HUDEP-2 (cell line): ENCODE results near the gene KCNJ15.

Source experiments
- DNase-seq, 76 experiments: peaks; one replicate each; lab custom pipeline; 2025; ENCODE audit not compliant: unreplicated experiment in 76 of 76; lab: John Stamatoyannopoulos, UW

The KCNJ15 gene

DNA sequence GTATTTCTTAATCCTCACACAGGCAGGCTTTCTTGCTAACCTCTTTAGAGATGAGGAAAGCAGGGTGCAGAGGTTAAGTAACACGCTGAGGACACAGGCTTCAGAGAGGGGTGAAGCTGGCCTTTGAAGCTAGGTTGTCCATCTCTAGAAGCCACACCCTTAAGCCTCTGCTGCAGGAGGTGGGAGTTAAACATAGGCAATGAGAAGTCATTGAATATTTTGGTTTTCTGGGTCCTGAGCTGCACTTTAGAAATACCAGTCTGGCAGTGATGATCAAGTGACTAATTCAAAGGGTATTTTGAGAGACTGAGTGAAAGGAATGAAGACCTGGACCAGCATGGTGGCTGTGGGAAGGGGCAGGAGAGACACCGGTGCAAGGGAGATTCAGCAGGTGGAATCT lies 9.9 kb downstream of the KCNJ15 start:
- no peak for DNase-seq

GRCh38 chr21:38267136-38267755 lies 10.5 kb downstream of the KCNJ15 start:
- DNase-seq = no peak

DNA sequence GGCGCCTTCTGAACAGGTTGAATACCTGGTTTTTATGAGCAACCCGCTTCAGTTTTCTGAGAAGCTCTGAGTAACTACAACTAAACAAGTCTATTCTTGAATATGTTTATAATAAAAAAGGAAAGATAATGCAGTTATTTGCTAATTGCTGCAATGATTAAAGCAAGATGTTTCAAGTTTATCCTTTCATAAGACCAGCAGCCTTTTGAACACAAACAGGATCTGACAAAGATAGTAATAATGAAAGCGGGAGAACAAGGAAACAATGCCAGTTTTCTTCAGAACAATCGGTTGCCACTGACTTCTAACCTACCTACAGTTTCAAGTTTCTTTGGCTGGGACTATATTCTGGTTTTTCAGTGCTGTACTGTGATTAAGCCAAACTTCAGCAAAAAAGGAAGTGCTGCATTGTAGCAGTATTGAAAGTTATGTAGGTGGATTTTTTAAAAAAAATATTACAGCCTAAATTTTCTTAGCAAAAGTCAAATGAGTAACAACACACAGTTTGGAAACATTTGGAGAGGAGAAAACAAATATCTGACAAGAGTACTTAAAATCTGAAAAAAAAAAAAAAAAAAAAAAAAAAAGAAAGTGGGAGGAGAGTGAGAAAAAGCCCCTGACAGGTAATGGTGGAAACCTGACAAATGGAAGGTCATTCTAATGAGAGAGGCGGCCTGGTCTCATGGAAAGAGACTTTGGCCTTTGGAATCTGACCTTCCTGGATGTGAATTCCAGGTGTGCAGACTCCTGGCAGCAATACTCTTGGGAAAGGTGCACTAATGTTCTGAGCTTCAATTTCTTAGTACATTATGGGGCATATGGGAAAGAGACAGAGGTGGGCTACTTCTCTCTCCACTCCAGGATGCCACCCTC lies 11.4 kb downstream of the KCNJ15 start:
- no peak for DNase-seq

DNA sequence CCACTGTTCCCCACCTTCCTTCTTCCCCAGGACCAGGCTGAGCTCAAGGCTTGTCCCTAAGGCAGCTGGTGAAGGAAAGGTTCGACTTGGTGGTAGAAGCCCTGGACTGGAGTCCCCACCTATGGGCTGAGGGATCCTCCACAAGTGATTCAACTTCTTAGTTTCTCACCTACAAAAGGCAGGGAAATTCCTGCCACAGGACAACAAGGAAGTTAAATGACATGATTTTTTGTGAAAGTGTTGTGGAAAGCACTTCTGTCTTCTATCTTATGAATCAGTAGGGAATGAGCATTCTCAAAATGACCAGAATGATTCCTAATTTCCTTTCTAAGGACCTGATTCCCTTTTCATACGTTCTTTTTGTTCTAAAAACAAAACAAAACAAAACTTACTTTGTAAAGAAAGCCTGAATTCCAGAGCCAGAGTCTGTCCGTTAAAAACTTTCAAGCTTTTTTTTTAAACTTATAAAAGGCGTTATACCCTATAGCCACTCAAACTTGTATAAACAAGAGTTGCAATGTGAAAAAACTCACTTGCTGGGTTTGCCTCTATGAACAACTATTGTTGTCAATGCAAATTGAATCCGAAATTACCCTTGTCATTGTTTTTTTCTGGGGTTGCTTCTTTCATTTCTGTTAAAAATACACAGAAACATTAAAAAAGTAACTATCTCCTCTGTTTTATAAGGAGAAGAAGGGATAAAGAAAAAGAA lies 12.2 kb downstream of the KCNJ15 start:
- DNase-seq = no peak

GRCh38 chr21:38269576-38269936 lies 12.8 kb downstream of the KCNJ15 start:
- DNase-seq = no peak

GRCh38 chr21:38272215-38272614 lies 15.4 kb downstream of the KCNJ15 start:
- DNase-seq = no peak

DNA sequence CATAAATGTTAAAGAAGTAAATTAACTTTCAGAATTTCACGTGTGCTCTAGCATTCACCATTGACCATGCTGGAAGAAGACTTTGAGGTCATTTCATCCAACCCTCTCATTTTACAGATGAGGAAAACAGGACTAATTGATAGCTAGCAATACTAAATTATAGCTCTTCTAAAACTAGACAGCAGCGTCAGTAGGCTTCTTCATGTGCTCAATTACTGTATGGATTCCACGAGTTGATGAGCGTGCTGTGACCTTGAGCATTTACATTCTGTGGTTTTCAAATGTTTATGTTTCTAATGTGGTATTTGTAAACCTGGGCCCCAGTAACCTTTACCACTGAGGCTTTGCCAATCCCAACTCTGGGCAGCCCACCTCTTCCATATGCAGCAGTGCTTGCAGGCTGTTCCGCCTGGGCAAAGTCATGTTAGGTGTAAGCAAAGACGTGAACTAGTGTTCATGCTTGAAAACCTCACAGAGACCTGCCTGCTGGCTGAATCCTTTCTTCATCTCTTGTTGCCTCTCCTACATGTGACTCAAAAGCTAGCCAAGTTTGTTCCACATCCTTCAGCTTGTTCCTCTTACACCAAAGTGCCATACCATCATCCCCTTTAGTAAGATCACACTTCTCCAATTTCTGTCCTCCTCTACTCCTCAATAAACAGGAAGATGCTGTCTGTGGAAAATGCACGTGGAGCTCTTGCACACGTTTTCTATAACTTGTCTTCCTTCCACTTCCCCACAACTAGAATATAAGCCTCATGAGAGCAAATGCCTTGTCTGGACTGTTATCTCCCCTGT lies 17.2 kb downstream of the KCNJ15 start:
- DNase-seq = no peak

DNA sequence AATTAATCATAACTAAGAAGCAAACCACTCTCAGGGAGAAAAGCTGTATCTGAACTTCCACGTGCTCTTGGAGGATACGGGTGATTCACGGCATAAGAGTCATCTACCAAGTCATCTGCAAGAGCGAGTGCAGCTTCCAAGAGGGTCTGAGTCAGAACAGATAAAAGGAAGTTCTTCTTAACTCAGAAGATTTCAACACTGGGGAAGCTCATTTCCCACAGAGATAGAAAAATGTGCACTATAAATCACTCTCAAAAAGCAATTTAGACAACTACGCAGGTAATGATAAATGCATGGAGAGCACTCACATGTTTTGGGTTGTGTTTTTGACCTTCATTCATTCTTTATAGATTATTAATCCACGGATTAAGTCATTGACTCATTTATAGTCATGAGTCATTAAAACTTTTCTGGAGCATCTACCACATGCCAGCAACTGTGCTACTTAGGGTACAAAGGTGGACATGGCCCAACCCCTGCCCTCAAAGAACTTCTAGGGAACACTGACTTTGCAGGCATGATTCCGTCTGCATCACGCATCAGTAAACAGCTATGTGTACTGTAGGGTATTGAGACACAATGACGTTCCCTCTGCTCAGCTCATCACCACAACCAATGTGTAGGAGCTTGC lies 20.8 kb downstream of the KCNJ15 start:
- DNase-seq = peak in 10 of 76 experiments; percentile 7 to 53 (median 34)

DNA sequence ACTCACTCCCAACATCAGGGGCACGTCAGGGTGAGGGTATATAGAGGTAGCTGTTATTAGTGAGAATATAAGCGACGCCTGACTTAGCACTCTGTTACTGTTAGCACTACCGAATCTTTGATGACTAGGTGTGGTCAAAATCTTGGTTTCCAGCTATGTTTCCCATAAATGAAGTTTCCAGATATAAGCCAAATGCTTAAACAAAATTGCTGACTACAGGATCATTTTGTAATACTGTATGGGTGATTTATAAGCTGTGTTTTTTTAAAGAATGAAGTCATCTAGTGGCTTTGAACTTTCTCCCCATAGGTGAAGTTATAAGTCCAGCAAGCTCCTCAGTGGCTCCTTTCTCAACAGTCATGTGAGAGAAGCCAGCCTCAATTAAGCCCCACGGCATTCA lies 23.7 kb downstream of the KCNJ15 start:
- DNase-seq = no peak

- no peak for DNase-seq
Measured at GRCh38 chr21:38280867-38281266, 24.1 kb downstream of the KCNJ15 start.

GRCh38 chr21:38282921-38283320 lies 26.1 kb downstream of the KCNJ15 start:
- no peak for DNase-seq

DNA sequence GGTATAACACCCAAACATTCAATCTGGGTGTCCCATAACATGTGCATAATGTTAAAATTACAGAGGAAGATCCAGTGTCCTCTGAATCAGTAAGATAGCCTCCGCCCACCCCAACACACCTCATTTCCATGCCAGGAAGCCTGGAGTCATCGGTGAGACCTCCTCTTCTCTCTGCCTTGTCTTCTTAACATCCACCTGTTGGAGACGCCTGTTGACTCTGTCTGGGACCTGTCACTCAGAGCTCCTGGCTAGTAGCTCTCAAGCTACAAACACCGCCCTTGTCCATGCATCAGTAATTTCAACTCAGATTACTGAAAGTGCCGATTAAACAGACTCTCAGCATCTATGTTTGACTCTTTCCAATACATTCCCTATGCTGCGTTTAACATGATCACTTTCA lies 27.4 kb downstream of the KCNJ15 start:
- DNase-seq = no peak

- no peak for DNase-seq
Measured at GRCh38 chr21:38286739-38287471, 30.1 kb downstream of the KCNJ15 start.

GRCh38 chr21:38287476-38287875 lies 30.7 kb downstream of the KCNJ15 start:
- DNase-seq = no peak

DNA sequence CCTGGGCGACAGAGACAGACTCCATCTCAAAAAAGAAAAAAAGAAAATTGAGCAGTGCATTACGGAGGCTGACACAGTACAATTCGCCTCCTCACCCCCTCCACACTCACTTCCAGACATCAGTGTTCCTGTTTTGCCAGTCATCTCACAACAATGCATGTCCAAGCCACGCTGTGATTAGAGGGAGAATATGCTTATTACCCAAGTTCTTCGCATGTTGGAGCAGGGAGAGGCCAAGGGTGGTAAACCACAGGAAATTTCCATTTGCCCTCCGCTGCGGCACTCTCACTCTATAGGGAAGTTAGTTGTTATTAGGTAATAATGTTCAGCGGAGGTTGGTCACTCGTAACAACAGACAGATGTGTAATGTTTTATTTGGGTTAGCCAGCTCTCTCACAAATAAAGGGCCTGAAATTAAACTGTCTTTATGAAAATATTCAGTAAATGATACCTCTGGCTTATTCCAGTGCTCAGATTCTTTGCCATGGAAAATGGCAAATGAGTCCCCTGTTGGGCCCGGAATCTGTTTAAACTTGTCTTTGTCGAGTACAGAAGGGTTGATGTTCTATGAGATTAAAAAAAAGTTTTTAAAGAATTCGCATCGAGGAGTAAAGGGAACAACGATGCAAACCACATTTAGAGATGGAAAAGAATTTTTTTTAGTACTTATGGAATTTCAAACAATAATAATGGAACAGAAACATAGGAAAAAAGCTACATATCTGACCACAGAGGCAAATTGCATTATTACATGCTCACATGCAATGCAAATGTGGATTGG lies 33.1 kb downstream of the KCNJ15 start:
- DNase-seq = no peak

DNA sequence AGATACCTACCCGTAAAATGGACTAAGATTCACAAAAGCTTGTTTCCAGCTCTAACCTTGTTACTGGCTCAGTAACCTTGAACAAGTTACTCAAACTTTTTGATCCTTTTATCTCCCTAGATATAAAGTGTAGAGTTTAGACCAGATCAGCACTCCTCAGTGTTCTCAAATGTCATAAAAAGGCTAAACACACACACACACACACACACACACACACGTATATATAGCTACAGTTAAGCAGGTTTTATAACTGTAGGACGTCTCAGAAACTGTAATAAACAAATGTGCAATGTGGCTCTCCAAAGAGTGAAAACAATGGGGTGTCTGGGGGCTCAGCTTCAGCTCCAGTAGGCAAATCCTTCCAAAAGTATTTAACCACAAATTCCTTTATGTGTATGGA lies 34.0 kb downstream of the KCNJ15 start:
- no peak for DNase-seq

- no peak for DNase-seq
Measured at GRCh38 chr21:38291874-38292273, 35.1 kb downstream of the KCNJ15 start.

DNA sequence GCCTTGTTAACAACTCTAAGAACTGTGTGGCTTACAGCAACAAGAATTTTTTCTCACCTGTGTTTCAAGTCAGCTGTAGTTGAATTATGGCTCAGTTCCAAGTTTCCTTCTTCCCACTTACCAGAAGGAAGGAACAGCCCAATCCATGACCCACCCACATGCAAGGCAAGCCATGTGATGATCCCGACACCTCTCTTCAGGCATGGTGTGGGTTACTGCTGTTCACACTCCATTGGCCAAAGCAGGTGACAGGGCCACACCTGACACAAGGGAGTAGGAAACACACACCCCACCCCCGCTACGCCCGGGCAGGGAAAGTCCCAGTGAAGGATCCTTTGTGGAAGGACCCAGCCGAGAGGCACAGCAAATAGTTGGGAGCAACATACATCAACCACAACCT lies 36.3 kb downstream of the KCNJ15 start:
- DNase-seq = no peak

DNA sequence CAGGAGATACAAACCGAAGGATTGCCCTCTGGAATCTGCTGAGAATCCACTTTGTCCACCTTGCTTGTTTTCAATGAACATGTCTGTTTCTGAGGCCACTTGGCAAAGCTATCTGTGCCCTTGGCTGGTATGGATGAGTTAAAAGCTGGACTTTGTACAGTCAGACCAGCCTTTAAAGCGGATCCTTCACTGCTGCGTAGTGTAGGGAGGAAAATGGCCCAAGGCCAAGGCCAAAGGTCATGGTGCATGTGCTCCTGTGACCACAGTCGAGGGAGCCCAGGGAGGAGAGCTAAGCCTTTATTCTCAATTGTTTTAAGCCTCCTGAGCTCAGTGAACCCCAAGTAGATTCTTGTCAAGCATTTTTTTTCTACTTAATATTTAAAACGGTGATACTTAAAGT lies 37.0 kb downstream of the KCNJ15 start:
- DNase-seq = peak in 1 of 76 experiments; percentile 17
